ENCODE results near the gene NFIB.

NFIB gene

GRCh38 chr9:14139287-14139686 lies 174.7 kb downstream of the NFIB start:
- no peak for DNase-seq

- DNase-seq, result no peak
Observed at GRCh38 chr9:14136646-14137370, 177.1 kb downstream of the NFIB start.

- no peak for DNase-seq
Observed at GRCh38 chr9:14136047-14136635, 177.8 kb downstream of the NFIB start.

- no peak for DNase-seq
Observed at GRCh38 chr9:14135421-14135820, 178.5 kb downstream of the NFIB start.

- DNase-seq, result no peak
Observed at GRCh38 chr9:14133394-14133793, 180.5 kb downstream of the NFIB start.

- DNase-seq, result no peak
Observed at GRCh38 chr9:14132775-14133174, 181.2 kb downstream of the NFIB start.

- no peak for DNase-seq
Observed at GRCh38 chr9:14131356-14132088, 182.4 kb downstream of the NFIB start.

GRCh38 chr9:14127656-14128055 lies 186.3 kb downstream of the NFIB start:
- DNase-seq, result no peak

- DNase-seq, result no peak
Observed at GRCh38 chr9:14119694-14120514, 194.0 kb downstream of the NFIB start.

GRCh38 chr9:14112226-14112625 lies 201.7 kb downstream of the NFIB start:
- no peak for DNase-seq

- no peak for DNase-seq
Observed at GRCh38 chr9:14111696-14112095, 202.2 kb downstream of the NFIB start.

GRCh38 chr9:14107977-14108376 lies 206.0 kb downstream of the NFIB start:
- DNase-seq, result no peak

- DNase-seq, result no peak
Observed at GRCh38 chr9:14107495-14107894, 206.4 kb downstream of the NFIB start.

GRCh38 chr9:14106699-14107098 lies 207.2 kb downstream of the NFIB start:
- no peak for DNase-seq

- DNase-seq, result no peak
Observed at GRCh38 chr9:14104496-14104895, 209.4 kb downstream of the NFIB start.

GRCh38 chr9:14103115-14103514 lies 210.8 kb downstream of the NFIB start:
- DNase-seq, result no peak

- no peak for DNase-seq
Observed at GRCh38 chr9:14099737-14100136, 214.2 kb downstream of the NFIB start.

GRCh38 chr9:14098486-14099180 lies 215.3 kb downstream of the NFIB start:
- no peak for DNase-seq

GRCh38 chr9:14097666-14098415 lies 216.1 kb downstream of the NFIB start:
- no peak for DNase-seq

GRCh38 chr9:14097215-14097614 lies 216.7 kb downstream of the NFIB start:
- DNase-seq, result no peak

- DNase-seq, result no peak
Observed at GRCh38 chr9:14096258-14096922, 217.6 kb downstream of the NFIB start.

Measured in MV-4-11 (cell line).